Dedifferentiated amniotic fluid mesenchymal stem cell (primary cell): ENCODE data around the gene BRPF1.
A peak's percentile ranks its signal among the peaks of the same experiment; 100 is the strongest.

Experiments used
- DNase-seq: peaks from one replicate; pipeline ENCODE4 v3.0.0-alpha.2; 2016; ENCODE audit errors: extremely low spot score

The BRPF1 gene

GRCh38 chr3:9736831-9737230 is 5.3 kb downstream of the BRPF1 start:
- DNase-seq, result no peak

GRCh38 chr3:9739181-9739580 is 7.6 kb downstream of the BRPF1 start:
- no peak for DNase-seq

- DNase-seq, result no peak
Measured at GRCh38 chr3:9742560-9742959, 11.0 kb downstream of the BRPF1 start.

GRCh38 chr3:9743548-9743947 is 12.0 kb downstream of the BRPF1 start:
- DNase-seq, result no peak

- DNase-seq, result no peak
Measured at GRCh38 chr3:9744162-9744561, 12.6 kb downstream of the BRPF1 start.

- no peak for DNase-seq
Measured at GRCh38 chr3:9745521-9745920, 14.0 kb downstream of the BRPF1 start.

GRCh38 chr3:9746330-9746729 is 14.8 kb downstream of the BRPF1 start:
- no peak for DNase-seq

GRCh38 chr3:9747267-9747666 is 15.7 kb downstream of the BRPF1 start:
- DNase-seq, result no peak

- DNase-seq, result no peak
Measured at GRCh38 chr3:9748031-9748430, 16.5 kb downstream of the BRPF1 start.

GRCh38 chr3:9749296-9749644 is 17.7 kb downstream of the BRPF1 start:
- no peak for DNase-seq

- peak; percentile 99 for DNase-seq
Measured at GRCh38 chr3:9749645-9750555, 18.4 kb downstream of the BRPF1 start, which contains the start of gene OGG1. OGG1 (plus strand) TSS chr3:9749952; CDS start chr3:9750287, 335 bp downstream.

GRCh38 chr3:9750556-9751411 is 19.2 kb downstream of the BRPF1 start:
- no peak for DNase-seq

- no peak for DNase-seq
Measured at GRCh38 chr3:9754678-9755077, 23.1 kb downstream of the BRPF1 start.

- no peak for DNase-seq
Measured at GRCh38 chr3:9757427-9757826, 25.9 kb downstream of the BRPF1 start.

GRCh38 chr3:9760779-9761505 is 29.4 kb downstream of the BRPF1 start:
- DNase-seq, result no peak

- DNase-seq, result no peak
Measured at GRCh38 chr3:9761919-9762318, 30.4 kb downstream of the BRPF1 start.

- no peak for DNase-seq
Measured at GRCh38 chr3:9762871-9763270, 31.3 kb downstream of the BRPF1 start.

GRCh38 chr3:9765865-9766264 is 34.3 kb downstream of the BRPF1 start:
- DNase-seq, result no peak

GRCh38 chr3:9767418-9767817 is 35.9 kb downstream of the BRPF1 start:
- DNase-seq, result no peak

- no peak for DNase-seq
Measured at GRCh38 chr3:9768141-9768775, 36.7 kb downstream of the BRPF1 start.

- no peak for DNase-seq
Measured at GRCh38 chr3:9769012-9769411, 37.5 kb downstream of the BRPF1 start.
